HepG2 (cell line): ENCODE results near the gene THRB. TPM values are rescaled to one million over a fixed set of nuclear protein-coding genes. Genes with fewer than 3 reads are reported as not detected.

Experiments used
- BCL6 ChIP-seq: IDR thresholded peaks from 2 replicates; pipeline ENCODE4 v1.6.1; 2016; ENCODE audit warnings: missing genetic modification reagents, missing compliant biosample characterization
- E2F2 ChIP-seq: sonication (generic); formaldehyde crosslinking; IDR thresholded peaks from 2 replicates; pipeline ENCODE4 v1.4.0; 2020; ENCODE audit warnings: missing genetic modification reagents, borderline replicate concordance
- GMEB2 ChIP-seq: IDR thresholded peaks from 2 replicates; pipeline ENCODE4 v1.6.1; 2016; ENCODE audit warnings: missing biosample characterization, missing genetic modification reagents, low read depth
- HBP1 ChIP-seq: IDR thresholded peaks from 2 replicates; pipeline ENCODE4 v1.6.1; 2016; ENCODE audit warnings: low read depth, control low read depth
- HNF4A ChIP-seq: sonication (generic); formaldehyde crosslinking; IDR thresholded peaks from 2 replicates; pipeline ENCODE4 v1.4.0; 2020; ENCODE audit warnings: missing genetic modification reagents
- HNRNPUL1 ChIP-seq: fragments of 200-400 bp; formaldehyde crosslinking; IDR thresholded peaks from 2 replicates; pipeline ENCODE4 v1.6.1; 2017; ENCODE audit warnings: low read depth, mild to moderate bottlenecking, low read length, moderate library complexity
- JUN ChIP-seq: sonication (generic); formaldehyde crosslinking; IDR thresholded peaks from 2 replicates; pipeline ENCODE4 v1.4.0; 2020; ENCODE audit warnings: mild to moderate bottlenecking, missing genetic modification reagents
- KDM5A ChIP-seq: fragments of 200-600 bp; sonication (generic); IDR thresholded peaks from 2 replicates; pipeline ENCODE4 v1.7.0; 2018; ENCODE audit warnings: antibody characterized with exemption, mild to moderate bottlenecking, low read length, borderline replicate concordance
- MATR3 ChIP-seq: sonication (generic); formaldehyde crosslinking; IDR thresholded peaks from 2 replicates; pipeline ENCODE4 v1.4.0; 2020; ENCODE audit warnings: missing genetic modification reagents
- MBD4 ChIP-seq: IDR thresholded peaks from 2 replicates; pipeline ENCODE4 v1.6.1; 2012; ENCODE audit warnings: low read length, inconsistent platforms, borderline replicate concordance
- NKX3-1 ChIP-seq: sonication (generic); formaldehyde crosslinking; IDR thresholded peaks from 2 replicates; pipeline ENCODE4 v1.5.0; 2020; ENCODE audit warnings: missing genetic modification reagents
- NR0B2 ChIP-seq: sonication (generic); formaldehyde crosslinking; IDR thresholded peaks from 2 replicates; pipeline ENCODE4 v1.4.0; 2020; ENCODE audit warnings: mild to moderate bottlenecking, missing genetic modification reagents
- NR2F6 ChIP-seq, 2 experiments: IDR thresholded peaks; 2 replicates each; pipeline ENCODE4 v1.6.1; 2016; ENCODE audit warnings: antibody characterized with exemption in 1 of 2, mild to moderate bottlenecking in 1 of 2
- RAD21 ChIP-seq: fragments of 450-650 bp; formaldehyde crosslinking; IDR thresholded peaks from 2 replicates; pipeline ENCODE4 v1.5.0; 2020; ENCODE audit warnings: mild to moderate bottlenecking
- SMAD9 ChIP-seq: sonication (generic); formaldehyde crosslinking; IDR thresholded peaks from 2 replicates; pipeline ENCODE4 v1.5.1; 2020; ENCODE audit warnings: mild to moderate bottlenecking, missing genetic modification reagents
- SRY ChIP-seq: sonication (generic); formaldehyde crosslinking; IDR thresholded peaks from 2 replicates; pipeline ENCODE4 v1.8.0; 2022; ENCODE audit warnings: mild to moderate bottlenecking, missing genetic modification reagents
- TFAP4 ChIP-seq: sonication (generic); IDR thresholded peaks from 2 replicates; pipeline ENCODE4 v1.6.1; 2016; ENCODE audit warnings: low read depth, borderline replicate concordance
- ZBTB34 ChIP-seq: sonication (generic); formaldehyde crosslinking; IDR thresholded peaks from 2 replicates; pipeline ENCODE4 v1.8.0; 2022; ENCODE audit warnings: mild to moderate bottlenecking, missing genetic modification reagents
- ZNF335 ChIP-seq: sonication (generic); formaldehyde crosslinking; IDR thresholded peaks from 2 replicates; pipeline ENCODE4 v1.4.0; 2020; ENCODE audit warnings: missing genetic modification reagents
- ZNF562 ChIP-seq: sonication (generic); formaldehyde crosslinking; IDR thresholded peaks from 2 replicates; pipeline ENCODE4 v1.8.0; 2022; ENCODE audit warnings: missing genetic modification reagents, borderline replicate concordance
- ZNF563 ChIP-seq: sonication (generic); formaldehyde crosslinking; IDR thresholded peaks from 2 replicates; pipeline ENCODE4 v1.8.0; 2022; ENCODE audit warnings: mild to moderate bottlenecking, moderate library complexity, missing genetic modification reagents
- ZNF704 ChIP-seq: sonication (generic); formaldehyde crosslinking; IDR thresholded peaks from 2 replicates; pipeline ENCODE4 v1.8.1; 2023; ENCODE audit warnings: mild to moderate bottlenecking, inconsistent platforms, moderate library complexity, missing genetic modification reagents, borderline replicate concordance
- ZNF841 ChIP-seq: sonication (generic); formaldehyde crosslinking; IDR thresholded peaks from 2 replicates; pipeline ENCODE4 v1.8.1; 2023; ENCODE audit warnings: missing genetic modification reagents, borderline replicate concordance
- ZSCAN25 ChIP-seq: sonication (generic); formaldehyde crosslinking; IDR thresholded peaks from 2 replicates; pipeline ENCODE4 v1.8.0; 2022; ENCODE audit warnings: mild to moderate bottlenecking, missing genetic modification reagents
- polyA plus RNA-seq, 8 experiments: library from polyadenylated mRNA; depleted of rRNA in 3 of 8; stranded (reverse) in 7 of 8; unstranded in 1 of 8; fragments of >200 nt; fragmentation: Illumina TruSeq in 4 of 8; extraction: Trizol in 4 of 8; gene quantifications; 2 replicates each; pipeline versions ENCODE4 v1.2.1 to v1.2.3, GENCODE V29; 2011 to 2016; ENCODE audit warnings: low read depth in 4 of 8, missing spikeins in 1 of 8, mixed read lengths in 1 of 8; ENCODE audit not compliant: insufficient read depth in 1 of 8
- total RNA-seq, 5 experiments: library from RNA; depleted of rRNA; stranded (reverse); fragments of >200 nt; fragmentation: Illumina TruSeq; extraction: Trizol; gene quantifications; 2 replicates each; pipeline ENCODE4 v1.2.3, GENCODE V29; 2016; ENCODE audit warnings: low read depth in 1 of 5

Gene THRB
- total and polyA plus RNA-seq, 2 of the 13 experiments (the other 11 are each of a cell fraction or from before 2014, with no cell fraction given), result 4.7 to 22.7 TPM

- TF ChIP-seq SMAD9 (no peak), HBP1 (0 out of 2 replicates have a peak, but pooled peaks have one; percentile 31), ZNF704 (no peak), MATR3 (CRISPR knock-in tag) (no peak), E2F2 (no peak), JUN (CRISPR knock-in tag) (no peak), BCL6 (CRISPR knock-in tag) (peak; percentile 67; the same call in 1 of the 2 replicates), ZNF563 (CRISPR knock-in tag) (no peak), TFAP4 (peak; percentile 87), ZNF335 (CRISPR knock-in tag) (no peak), KDM5A (no peak), RAD21 (CRISPR knock-in tag) (no peak), ZNF562 (CRISPR knock-in tag) (no peak), ZBTB34 (CRISPR knock-in tag) (0 out of 2 replicates have a peak, but pooled peaks have one; percentile 23), MBD4 (no peak), HNF4A (peak; percentile 64), HNRNPUL1 (no peak), NKX3-1 (CRISPR knock-in tag) (no peak), ZNF841 (CRISPR knock-in tag) (no peak), NR0B2 (CRISPR knock-in tag) (no peak), NR2F6 (IDR thresholded peaks at IDR 0.05) (no peak), NR2F6 (CRISPR knock-in tag; IDR thresholded peaks at IDR 0.05) (no peak), SRY (CRISPR knock-in tag) (no peak), ZSCAN25 (no peak), GMEB2 (CRISPR knock-in tag) (no peak)
Observed at GRCh38 chr3:24490151-24490550, 4.5 kb downstream of the THRB start (continued).
